ENCODE measurements around the gene SLC25A42.

Gene SLC25A42

GRCh38 chr19:19062454-19063182, 1.2 kb upstream of the SLC25A42 start:
- peak overlapping the region; percentile 21 for H3K27ac ChIP-seq (replicated peaks)
- TF ChIP-seq REST (IDR thresholded peaks at IDR 0.05; ENCODE audit: insufficient replicate concordance, low read depth), result no peak
- no peak for TF ChIP-seq CTCF (IDR thresholded peaks at IDR 0.05; ENCODE audit: insufficient read depth, low read length)
- TF ChIP-seq POLR2AphosphoS5 (IDR thresholded peaks at IDR 0.05; ENCODE audit: low read depth), result no peak
- TF ChIP-seq GABPA (IDR thresholded peaks at IDR 0.05; ENCODE audit: low read depth), result no peak
- TF ChIP-seq SPI1 (IDR thresholded peaks at IDR 0.05; ENCODE audit: borderline replicate concordance, low read depth), result no peak
- no peak for DNase-seq (ENCODE audit: low read depth in 1 of 2, low spot score in 1 of 2)
- no peaks in the 10 kb centered on the region for H3K27me3 ChIP-seq (ENCODE audit: insufficient read depth, poor library complexity, severe bottlenecking)
- no peak overlapping the region; the same call in 1 of the 2 replicates for H3K4me3 ChIP-seq (replicated peaks; ENCODE audit: insufficient read depth, low read length)

GRCh38 chr19:19064098-19064722, 416 bp downstream of the SLC25A42 start:
- Histone ChIP-seq H3K4me3 (replicated peaks; ENCODE audit: insufficient read depth, low read length) (peak overlapping the region; percentile 78), H3K27me3 (ENCODE audit: insufficient read depth, poor library complexity, severe bottlenecking) (no peaks in the 10 kb centered on the region), H3K27ac (replicated peaks) (no peak overlapping the region)
- DNase-seq (ENCODE audit: low read depth in 1 of 2, low spot score in 1 of 2), result peak in 1 of 2 experiments; percentile 28
- TF ChIP-seq CTCF (IDR thresholded peaks at IDR 0.05; ENCODE audit: insufficient read depth, low read length), result no peak
- TF ChIP-seq REST (IDR thresholded peaks at IDR 0.05; ENCODE audit: insufficient replicate concordance, low read depth), result no peak
- no peak for TF ChIP-seq GABPA (IDR thresholded peaks at IDR 0.05; ENCODE audit: low read depth)

GRCh38 chr19:19064811-19065745, 1.3 kb downstream of the SLC25A42 start:
- Histone ChIP-seq H3K27me3 (ENCODE audit: insufficient read depth, poor library complexity, severe bottlenecking) (no peaks in the 10 kb centered on the region), H3K4me3 (replicated peaks; ENCODE audit: insufficient read depth, low read length) (no peak overlapping the region), H3K27ac (replicated peaks) (no peak overlapping the region)
- DNase-seq (ENCODE audit: low read depth in 1 of 2, low spot score in 1 of 2), result no peak
- TF ChIP-seq POLR2AphosphoS5 (IDR thresholded peaks at IDR 0.05; ENCODE audit: low read depth), result no peak
- no peak for TF ChIP-seq CTCF (IDR thresholded peaks at IDR 0.05; ENCODE audit: insufficient read depth, low read length)
- TF ChIP-seq GABPA (IDR thresholded peaks at IDR 0.05; ENCODE audit: low read depth), result no peak
- TF ChIP-seq REST (IDR thresholded peaks at IDR 0.05; ENCODE audit: insufficient replicate concordance, low read depth), result no peak
- TF ChIP-seq SPI1 (IDR thresholded peaks at IDR 0.05; ENCODE audit: borderline replicate concordance, low read depth), result no peak

Measured in HL-60 (cell line).